ENCODE results near the gene DSTYK.

DSTYK gene

GRCh38 chr1:205232945-205233397 lies 21.5 kb upstream of the DSTYK start:
- DNase-seq (ENCODE audit: low spot score) (no peak), ATAC-seq (ENCODE audit: low read depth) (no peak)
- Histone ChIP-seq H3K27ac (ENCODE audit: poor library complexity, severe bottlenecking) (no peak overlapping the region), H3K27me3 (ENCODE audit: insufficient read depth, poor library complexity, severe bottlenecking) (no peaks in the 10 kb centered on the region), H3K36me3 (ENCODE audit: low read depth) (no peaks in the 10 kb centered on the region), H3K9me3 (ENCODE audit: severe bottlenecking) (no peaks in the 10 kb centered on the region), H3K4me3 (ENCODE audit: severe bottlenecking) (no peak overlapping the region), H3K4me1 (ENCODE audit: insufficient read depth, poor library complexity, severe bottlenecking) (no peaks in the 10 kb centered on the region)
- no peak for TF ChIP-seq CTCF (IDR thresholded peaks at IDR 0.05; ENCODE audit: poor library complexity, severe bottlenecking)

DNA sequence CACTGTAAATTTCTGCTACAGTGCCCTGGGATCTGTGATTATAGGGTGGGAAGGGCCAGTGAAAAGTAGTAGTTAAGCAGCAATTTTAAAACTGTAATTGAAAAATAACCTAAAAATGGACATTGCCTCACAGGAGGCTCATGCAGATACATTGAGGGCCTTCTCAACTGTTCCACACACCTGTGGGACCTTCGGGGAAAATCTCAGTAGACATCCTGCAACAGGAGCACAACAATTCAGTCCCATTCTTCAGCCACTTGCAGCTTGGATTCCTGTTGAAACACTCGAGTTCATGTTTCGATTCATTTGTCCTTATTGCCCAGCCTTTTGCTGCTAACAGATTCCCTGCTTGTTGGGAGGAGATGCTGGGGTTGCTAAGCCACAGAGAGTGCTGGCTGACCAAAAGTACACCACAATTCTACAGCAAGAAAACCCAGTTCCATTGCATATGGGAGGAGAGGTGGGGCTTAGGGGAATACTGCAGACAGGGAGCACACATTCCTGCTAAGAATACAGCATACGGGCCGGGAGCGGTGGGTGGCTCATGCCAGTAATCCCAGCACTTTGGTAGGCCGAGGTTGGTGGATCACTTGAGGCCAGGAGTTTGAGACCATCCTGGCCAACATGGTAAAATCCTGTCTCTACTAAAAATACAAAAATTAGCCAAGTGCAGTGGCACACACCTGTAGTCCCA lies 20.8 kb upstream of the DSTYK start:
- no peak for DNase-seq (ENCODE audit: low spot score)
- TF ChIP-seq CTCF (IDR thresholded peaks at IDR 0.05; ENCODE audit: poor library complexity, severe bottlenecking) = no peak
- no peaks in the 10 kb centered on the region for H3K27me3 ChIP-seq (ENCODE audit: insufficient read depth, poor library complexity, severe bottlenecking)
- H3K4me1 ChIP-seq (ENCODE audit: insufficient read depth, poor library complexity, severe bottlenecking) = peaks cover 1% of the 10 kb centered on the region
- no peaks in the 10 kb centered on the region for H3K36me3 ChIP-seq (ENCODE audit: low read depth)
- no peak for ATAC-seq (ENCODE audit: low read depth)
- H3K4me3 ChIP-seq (ENCODE audit: severe bottlenecking) = no peak overlapping the region
- no peak overlapping the region for H3K27ac ChIP-seq (ENCODE audit: poor library complexity, severe bottlenecking)
- no peaks in the 10 kb centered on the region for H3K9me3 ChIP-seq (ENCODE audit: severe bottlenecking)

GRCh38 chr1:205230982-205231381 lies 19.5 kb upstream of the DSTYK start:
- no peak for TF ChIP-seq CTCF (IDR thresholded peaks at IDR 0.05; ENCODE audit: poor library complexity, severe bottlenecking)
- no peak overlapping the region for H3K4me3 ChIP-seq (ENCODE audit: severe bottlenecking)
- no peak for DNase-seq (ENCODE audit: low spot score)
- H3K36me3 ChIP-seq (ENCODE audit: low read depth) = no peaks in the 10 kb centered on the region
- no peak for ATAC-seq (ENCODE audit: low read depth)
- peaks cover 14% of the 10 kb centered on the region for H3K4me1 ChIP-seq (ENCODE audit: insufficient read depth, poor library complexity, severe bottlenecking)
- no peak overlapping the region for H3K27ac ChIP-seq (ENCODE audit: poor library complexity, severe bottlenecking)
- no peaks in the 10 kb centered on the region for H3K27me3 ChIP-seq (ENCODE audit: insufficient read depth, poor library complexity, severe bottlenecking)
- no peaks in the 10 kb centered on the region for H3K9me3 ChIP-seq (ENCODE audit: severe bottlenecking)

DNA sequence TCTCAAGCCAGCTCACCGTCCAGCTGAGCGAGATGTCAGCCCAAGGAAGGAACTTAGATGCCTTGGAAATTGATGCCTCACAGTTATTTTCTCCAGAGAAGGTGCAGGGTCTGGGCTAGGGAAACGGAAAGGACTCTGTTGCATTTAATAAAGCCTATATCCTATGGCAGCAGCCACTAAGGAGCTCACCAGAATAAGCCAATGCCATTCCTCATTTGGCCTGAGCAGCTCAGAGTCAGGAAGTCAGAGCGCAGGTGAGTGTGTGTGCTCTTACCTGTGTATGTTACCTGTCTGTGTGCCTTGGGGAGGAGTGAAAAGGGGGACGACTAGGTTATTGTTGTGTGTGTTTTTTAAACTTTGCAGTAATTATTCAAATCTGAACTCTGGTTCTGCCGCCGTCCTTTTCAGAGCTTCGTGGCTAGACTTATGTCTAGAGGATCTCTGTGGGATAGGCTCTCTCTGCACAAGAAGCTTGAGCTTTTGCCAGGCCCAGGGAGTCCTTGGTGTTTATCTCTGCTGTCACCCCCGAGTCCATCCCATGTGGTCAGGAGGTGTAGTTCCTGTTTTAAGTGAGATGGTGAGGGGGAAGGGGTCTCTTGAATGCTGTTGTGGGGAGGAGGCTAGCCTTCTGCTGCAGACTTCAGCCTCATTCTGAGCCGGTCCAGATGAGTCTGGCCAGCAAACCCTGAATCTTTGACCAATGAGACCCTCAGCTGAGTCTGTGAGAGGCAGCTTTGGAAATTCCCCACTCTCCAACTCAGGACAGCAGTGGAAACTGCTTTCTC lies 18.6 kb upstream of the DSTYK start:
- no peaks in the 10 kb centered on the region for H3K9me3 ChIP-seq (ENCODE audit: severe bottlenecking)
- H3K27ac ChIP-seq (ENCODE audit: poor library complexity, severe bottlenecking) = no peak overlapping the region
- TF ChIP-seq CTCF (IDR thresholded peaks at IDR 0.05; ENCODE audit: poor library complexity, severe bottlenecking) = no peak
- no peak overlapping the region for H3K4me3 ChIP-seq (ENCODE audit: severe bottlenecking)
- H3K4me1 ChIP-seq (ENCODE audit: insufficient read depth, poor library complexity, severe bottlenecking) = peaks cover 19% of the 10 kb centered on the region
- ATAC-seq (ENCODE audit: low read depth) = no peak
- no peaks in the 10 kb centered on the region for H3K27me3 ChIP-seq (ENCODE audit: insufficient read depth, poor library complexity, severe bottlenecking)
- H3K36me3 ChIP-seq (ENCODE audit: low read depth) = no peaks in the 10 kb centered on the region
- no peak for DNase-seq (ENCODE audit: low spot score)

All from RWPE2 (cell line).